ENCODE results near the gene PSMD4. TPM values are rescaled to one million over a fixed set of nuclear protein-coding genes. Genes with fewer than 3 reads are reported as not detected.
"Not testable (repeated sequence)": the region's sequence is repeated elsewhere in the genome, so short reads cannot be mapped to it uniquely, and the experiment has no call there.

Gene PSMD4
- total RNA-seq, 1 experiment from 2014 or later, result 201 TPM

GRCh38 chr1:151273924-151274466, 19.5 kb downstream of the PSMD4 start:
- no peak for DNase-seq (ENCODE audit: low read depth)

GRCh38 chr1:151275341-151275740, 20.8 kb downstream of the PSMD4 start:
- not testable (repeated sequence) for DNase-seq (ENCODE audit: low read depth)

GRCh38 chr1:151277249-151277648, 22.7 kb downstream of the PSMD4 start:
- DNase-seq (ENCODE audit: low read depth), result no peak

DNA sequence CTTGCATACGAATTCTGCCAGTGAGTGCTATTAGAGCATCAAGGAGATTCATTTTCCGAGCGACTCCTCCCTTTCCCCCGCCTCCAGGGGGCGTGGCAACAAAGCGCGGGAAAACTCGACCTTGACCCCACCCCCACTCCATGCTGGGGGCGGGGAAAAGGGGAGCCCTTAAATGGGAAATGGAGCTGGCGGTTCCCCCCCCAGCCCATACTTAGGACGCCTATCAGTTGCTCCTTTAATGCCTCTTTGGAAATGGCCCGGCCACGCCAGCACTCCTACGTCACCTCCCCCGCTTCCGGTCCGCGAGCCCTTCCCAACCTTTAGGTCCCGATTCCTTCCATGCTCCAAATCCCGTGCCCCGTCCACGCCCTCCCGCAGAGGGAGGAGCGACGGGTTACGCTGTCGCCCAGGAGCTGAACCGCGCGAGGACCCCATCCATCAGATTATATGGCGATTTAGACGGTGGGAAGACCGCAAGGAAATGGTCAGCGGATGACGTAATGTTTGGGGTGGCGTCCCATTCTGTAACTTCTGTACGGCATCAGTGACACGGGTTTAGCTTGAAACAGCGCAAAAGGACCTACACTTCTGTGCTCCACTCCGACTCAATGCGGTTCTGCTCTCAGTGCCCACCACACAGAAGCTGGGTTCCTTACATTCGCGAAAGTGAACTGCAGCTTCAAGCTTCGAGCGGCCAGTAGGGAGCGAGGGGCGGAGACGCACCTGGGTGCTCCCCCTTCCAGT, 26.9 kb downstream of the PSMD4 start:
- peak; percentile 98 for DNase-seq (ENCODE audit: low read depth)

GRCh38 chr1:151281969-151282882, 27.7 kb downstream of the PSMD4 start, which contains the start of gene ZNF687:
Gene ZNF687, plus strand, starts transcription at chr1:151282299. Its CDS starts 3,993 bp downstream, at chr1:151286292.
- DNase-seq (ENCODE audit: low read depth), result peak; percentile 100

GRCh38 chr1:151282883-151283725, 28.6 kb downstream of the PSMD4 start:
- no peak for DNase-seq (ENCODE audit: low read depth)

- no peak for DNase-seq (ENCODE audit: low read depth)
Observed at GRCh38 chr1:151284013-151284577, 29.6 kb downstream of the PSMD4 start.

DNA sequence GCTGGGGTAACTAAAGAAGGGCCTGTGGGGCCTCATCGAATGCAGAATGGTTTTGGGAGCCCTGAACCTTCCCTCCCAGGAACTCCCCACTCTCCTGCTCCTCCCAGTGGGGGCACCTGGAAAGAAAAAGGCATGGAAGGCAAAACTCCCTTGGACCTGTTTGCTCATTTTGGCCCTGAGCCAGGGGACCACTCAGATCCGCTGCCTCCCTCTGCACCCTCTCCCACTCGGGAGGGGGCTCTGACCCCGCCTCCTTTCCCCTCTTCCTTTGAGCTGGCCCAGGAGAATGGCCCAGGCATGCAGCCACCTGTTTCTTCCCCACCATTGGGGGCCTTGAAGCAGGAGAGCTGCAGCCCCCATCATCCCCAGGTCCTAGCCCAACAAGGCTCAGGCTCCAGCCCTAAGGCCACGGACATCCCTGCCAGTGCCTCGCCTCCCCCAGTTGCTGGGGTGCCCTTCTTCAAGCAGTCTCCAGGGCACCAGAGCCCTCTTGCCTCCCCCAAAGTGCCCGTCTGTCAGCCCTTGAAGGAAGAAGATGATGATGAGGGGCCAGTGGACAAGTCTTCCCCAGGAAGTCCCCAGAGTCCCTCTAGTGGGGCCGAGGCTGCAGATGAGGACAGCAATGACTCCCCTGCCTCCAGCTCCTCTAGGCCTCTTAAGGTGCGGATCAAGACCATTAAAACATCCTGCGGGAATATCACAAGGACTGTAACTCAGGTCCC, 32.2 kb downstream of the PSMD4 start:
- no peak for DNase-seq (ENCODE audit: low read depth)

DNA sequence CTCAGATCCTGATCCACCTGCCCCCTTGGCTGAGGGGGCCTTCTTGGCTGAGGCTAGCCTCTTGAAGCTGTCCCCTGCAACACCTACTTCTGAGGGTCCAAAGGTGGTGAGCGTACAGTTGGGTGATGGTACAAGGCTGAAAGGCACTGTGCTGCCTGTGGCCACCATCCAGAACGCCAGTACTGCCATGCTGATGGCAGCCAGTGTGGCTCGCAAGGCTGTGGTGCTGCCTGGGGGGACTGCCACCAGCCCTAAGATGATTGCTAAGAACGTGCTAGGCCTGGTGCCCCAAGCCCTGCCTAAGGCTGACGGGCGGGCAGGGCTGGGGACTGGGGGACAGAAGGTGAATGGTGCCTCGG, 32.8 kb downstream of the PSMD4 start:
- DNase-seq (ENCODE audit: low read depth), result no peak

DNA sequence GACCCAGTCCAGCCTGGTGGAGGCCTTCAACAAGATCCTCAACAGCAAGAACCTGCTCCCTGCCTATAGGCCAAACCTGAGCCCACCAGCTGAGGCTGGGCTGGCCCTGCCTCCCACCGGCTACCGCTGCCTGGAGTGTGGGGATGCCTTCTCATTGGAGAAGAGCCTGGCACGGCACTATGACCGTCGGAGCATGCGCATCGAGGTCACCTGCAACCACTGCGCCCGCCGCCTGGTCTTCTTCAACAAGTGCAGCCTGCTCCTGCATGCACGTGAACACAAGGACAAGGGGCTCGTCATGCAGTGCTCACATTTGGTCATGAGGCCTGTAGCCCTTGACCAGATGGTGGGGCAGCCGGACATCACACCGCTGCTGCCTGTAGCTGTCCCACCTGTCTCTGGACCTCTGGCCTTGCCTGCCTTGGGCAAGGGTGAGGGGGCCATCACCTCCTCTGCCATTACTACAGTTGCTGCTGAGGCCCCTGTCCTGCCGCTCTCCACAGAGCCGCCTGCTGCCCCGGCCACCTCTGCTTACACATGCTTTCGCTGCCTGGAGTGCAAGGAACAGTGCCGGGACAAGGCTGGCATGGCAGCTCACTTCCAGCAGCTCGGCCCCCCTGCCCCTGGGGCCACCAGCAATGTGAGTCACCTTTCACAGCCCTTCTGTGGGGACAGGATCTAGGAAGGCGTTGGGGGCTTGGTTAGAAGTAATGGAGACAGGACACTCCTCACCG, 33.4 kb downstream of the PSMD4 start:
- no peak for DNase-seq (ENCODE audit: low read depth)

GRCh38 chr1:151288502-151288901, 34.0 kb downstream of the PSMD4 start:
- DNase-seq (ENCODE audit: low read depth), result no peak

GRCh38 chr1:151289080-151289935, 34.8 kb downstream of the PSMD4 start:
- DNase-seq (ENCODE audit: low read depth), result no peak

GRCh38 chr1:151289991-151290708, 35.6 kb downstream of the PSMD4 start:
- DNase-seq (ENCODE audit: low read depth), result no peak

DNA sequence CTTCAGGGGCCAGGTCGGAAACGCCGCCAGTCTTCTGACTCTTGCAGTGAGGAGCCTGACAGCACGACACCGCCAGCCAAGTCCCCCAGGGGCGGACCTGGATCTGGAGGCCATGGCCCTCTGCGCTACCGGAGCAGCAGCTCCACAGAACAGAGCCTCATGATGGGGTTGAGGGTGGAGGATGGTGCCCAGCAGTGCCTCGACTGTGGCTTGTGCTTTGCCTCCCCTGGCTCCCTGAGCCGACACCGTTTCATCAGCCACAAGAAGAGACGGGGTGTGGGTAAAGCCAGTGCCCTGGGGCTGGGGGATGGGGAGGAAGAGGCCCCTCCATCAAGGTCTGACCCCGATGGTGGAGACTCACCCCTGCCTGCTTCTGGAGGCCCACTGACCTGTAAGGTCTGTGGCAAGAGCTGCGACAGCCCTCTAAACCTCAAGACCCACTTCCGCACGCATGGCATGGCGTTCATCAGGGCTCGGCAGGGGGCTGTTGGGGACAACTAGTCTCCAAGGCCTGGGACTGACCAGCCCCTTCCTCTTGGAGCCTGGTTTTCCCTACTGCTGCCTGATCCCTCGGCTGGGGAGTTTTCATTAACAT, 36.3 kb downstream of the PSMD4 start:
- DNase-seq (ENCODE audit: low read depth), result no peak

DNA sequence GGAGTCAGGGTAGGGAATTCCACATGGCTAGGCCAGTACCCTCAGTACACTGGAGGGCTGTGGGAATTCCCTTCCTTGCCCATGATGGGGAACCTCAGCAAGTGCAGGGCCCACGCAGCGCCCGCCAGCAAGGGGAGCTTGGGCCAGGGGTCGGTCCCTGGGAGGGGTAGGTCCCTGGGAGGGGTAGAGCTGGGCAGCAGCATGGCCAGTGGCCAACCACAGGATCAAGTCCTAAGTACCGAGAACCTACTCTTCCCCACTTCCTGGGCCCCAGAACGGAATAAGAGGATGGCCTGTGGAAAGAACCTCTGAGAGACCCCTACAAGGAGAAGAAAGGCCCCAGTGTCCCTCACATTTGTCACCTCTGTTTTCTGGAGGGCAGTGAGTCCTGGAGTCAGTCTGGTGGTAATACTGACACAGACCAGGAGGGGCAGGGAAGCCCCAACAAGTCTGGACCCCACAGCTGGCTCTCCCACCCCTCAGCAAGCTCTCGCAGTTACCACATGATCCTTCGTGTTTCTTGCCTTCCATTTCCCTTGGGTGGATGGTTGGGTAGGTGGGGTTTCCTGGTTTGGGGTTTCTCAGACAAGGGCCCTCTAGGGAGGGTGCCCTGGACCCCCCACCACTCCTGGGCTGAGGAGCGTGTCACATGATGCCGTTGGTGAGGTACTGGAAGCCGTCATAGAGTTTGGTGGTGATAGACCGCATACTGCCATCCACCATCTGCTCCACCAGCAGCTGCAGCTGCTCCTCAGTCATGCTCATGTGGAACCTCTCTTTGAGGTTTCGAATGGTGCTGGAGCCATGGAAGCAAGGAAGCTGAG, 37.9 kb downstream of the PSMD4 start:
- DNase-seq (ENCODE audit: low read depth), result no peak

DNA sequence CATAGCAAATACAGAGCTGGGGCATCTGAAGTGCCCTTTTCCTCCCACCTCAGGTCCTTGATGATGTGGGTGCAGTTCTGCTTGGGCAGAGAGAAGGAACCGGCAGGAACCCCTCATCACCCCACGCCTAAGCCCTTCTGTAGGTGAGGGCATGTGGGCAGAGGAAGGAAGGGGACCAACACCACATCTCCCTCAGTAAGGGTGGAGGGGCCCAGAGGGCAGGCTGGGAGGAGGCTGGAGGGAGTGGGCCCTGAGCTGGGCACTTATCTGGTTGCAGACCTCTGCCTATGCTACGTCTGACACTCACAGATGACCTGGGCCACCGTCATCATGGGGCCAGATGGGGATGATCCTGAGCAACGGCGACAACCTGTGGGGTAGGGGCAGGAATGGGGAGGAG, 38.6 kb downstream of the PSMD4 start:
- no peak for DNase-seq (ENCODE audit: low read depth)
